Right hindlimb (tissue), 1 donor: ENCODE measurements around the gene NDST1.

ENCODE experiments used
- DNase-seq: peaks from one replicate; pipeline ENCODE4 v3.0.0-alpha.2; 2018

Gene NDST1

DNA sequence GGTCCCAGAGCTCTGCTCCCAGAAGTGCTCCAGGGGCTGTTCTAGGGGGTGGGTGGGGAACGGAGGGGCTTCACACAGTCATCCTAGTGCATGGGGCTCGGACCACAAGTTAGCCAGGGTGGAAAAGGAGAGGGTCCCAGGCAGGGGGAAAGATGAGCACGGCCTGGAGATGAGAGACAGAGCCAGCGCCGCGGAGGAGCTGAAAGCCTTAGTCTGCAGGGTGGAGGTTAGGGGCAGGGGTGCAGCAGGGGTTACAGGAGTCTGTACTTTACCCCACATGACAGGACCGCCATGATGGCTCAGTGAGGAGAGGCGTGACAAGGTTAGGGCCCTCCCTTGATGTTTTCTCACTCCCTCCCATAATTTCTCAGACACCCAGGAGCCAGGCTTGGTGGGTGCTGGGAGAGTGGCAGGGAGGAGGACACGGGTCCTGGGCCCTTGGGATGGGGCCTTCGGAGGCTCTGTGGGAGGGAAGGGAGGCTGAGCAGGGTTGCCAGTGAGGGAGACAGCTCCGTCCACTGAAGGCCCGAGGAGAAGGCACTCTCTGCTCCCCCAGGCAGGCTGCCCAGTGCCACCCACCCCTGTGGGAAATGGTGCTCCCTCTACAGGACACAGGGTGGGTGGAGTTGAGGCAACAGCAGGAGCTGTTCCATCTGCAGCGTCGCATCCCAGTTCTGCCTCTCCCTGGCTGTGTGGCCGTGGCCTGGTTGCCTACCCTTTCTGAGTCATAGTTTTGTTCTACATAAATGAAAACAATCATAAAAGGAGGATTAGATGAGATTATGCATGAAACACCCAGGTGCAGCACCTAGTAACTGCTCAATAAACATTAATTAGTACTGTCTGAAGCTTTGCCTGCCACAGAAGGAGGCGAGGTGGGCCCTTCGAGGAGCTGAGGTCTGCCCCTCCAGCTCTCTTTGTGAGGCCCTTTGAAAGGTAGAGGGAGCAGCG lies 66.2 kb downstream of the NDST1 start:
- no peak for DNase-seq

GRCh38 chr5:150574818-150575547 lies 67.1 kb downstream of the NDST1 start:
- DNase-seq: peak; percentile 83

DNA sequence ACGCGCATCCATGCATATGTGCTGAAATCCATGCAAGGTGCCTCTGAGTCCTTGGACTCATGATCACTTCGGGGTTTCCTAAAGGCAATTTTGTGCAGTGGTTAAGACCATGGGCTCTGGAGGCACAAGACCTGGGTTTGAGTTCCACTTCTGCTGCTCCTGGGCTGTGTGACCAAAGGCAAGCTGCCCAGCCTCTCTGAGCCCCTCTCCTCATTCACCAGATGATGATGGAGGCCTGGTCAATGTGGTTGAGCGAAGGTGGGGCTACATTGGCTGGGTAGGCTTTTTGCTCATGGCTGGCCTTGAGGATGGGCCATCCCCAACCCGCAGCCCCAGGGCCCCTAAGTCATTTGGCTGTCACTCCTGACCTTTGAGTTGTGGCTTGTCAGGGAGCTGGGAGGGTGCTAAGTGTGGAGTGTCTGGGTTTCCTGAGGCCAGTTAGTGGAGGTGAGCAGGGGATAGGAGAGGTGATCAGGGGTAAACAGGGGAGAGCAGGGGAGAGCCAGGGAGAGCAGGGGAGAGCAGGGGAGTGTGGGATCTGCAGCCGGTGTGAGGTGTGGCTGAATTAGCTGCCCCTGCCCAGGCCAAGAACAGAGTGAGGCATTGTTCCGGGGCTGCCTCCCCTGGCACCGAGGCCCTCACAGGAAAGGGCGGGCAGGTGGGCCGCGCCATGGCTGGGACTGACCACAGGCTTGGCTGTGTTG lies 68.0 kb downstream of the NDST1 start:
- no peak for DNase-seq

DNA sequence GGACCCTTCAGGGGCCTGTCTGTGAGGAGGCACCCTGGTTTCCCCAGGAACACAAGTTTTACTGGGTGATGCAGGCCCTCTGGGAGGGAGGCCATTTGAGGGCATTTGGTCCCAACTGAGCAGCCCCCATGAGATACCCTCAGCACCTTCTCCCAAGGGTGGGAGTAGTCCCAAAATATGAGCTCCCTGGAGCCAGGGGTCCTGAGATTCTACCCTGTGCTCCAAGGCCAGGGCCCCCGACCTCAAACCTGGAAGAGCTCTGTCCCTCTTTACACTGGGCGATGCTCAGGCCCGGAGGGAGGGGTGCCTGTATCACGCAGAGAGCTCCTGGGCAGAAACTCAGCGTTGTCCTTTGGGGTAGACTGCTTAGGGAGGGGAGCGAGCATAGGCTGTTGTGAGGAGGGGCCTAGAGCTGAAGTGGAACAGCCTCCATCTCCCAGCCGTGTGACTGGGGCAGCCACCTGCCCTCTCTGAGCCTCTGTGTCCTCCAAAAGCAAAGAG lies 68.6 kb downstream of the NDST1 start:
- no peak for DNase-seq

DNA sequence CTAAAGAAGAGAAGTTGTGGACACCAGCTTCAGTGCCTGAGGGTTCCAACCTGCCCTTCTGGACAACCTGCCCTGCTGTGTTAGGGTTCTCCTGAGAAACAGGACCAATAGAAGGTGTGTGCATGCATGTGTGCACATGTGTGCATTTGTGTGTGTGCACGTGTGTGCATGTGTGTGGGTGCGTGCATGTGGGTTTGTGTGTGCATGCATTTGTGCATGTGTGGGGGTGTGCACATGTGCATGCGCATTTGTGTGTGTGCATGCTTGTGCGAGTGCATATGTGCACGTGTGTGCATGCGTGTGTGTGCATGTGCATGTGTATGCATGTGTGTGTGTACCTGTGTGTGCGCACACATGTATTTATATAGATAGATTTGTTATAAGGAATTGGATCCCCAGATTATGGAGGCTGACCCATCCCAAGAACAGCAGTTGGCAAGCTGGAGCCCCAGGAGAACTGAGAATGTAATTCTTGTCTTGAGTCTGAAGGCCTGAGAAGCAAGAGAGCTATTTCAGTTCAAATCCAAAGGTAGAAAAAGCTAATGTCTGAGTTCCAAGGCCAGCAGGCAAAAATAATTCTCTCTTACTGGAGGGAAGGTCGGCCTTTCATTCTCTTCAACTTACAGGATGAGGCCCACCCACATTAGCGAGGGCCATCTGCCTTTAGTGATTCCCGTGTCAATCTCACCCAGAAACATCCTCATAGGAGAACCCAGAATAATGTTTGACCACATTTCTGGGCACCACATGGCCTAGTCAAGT lies 69.6 kb downstream of the NDST1 start:
- no peak for DNase-seq

DNA sequence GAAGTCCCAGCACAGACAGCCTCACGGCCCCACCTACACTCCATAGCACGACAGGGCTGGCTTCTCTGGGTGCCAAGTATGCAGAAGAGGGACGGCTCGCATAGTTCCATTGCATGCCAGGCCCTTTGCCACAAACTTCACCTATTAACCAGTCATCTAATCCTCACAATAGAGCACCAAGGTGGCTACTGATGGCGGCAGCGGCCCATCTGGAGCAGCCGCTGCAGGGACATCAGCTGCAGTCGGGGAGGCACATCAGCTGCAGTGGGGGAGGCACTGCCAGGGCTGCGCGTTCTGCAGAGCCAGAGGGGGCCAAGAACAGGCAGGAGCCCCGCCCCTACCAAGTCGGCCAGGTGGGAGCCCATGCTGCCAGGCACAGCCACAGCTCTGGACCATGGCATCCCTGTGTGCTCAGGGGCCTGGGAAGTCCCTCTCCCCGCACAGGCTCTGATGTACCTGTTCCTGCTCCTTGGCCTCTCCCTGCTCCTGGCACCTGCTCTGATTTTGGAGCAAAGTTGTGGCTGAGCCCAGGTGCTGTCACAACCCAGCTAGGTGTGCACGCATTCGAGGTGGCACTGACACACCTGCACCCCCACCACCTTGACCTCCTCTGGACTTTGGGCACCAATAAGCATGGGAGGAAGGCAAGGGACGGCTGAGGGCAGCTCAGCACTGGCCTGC lies 71.0 kb downstream of the NDST1 start:
- no peak for DNase-seq

GRCh38 chr5:150579462-150580400 lies 71.8 kb downstream of the NDST1 start:
- DNase-seq: no peak

DNA sequence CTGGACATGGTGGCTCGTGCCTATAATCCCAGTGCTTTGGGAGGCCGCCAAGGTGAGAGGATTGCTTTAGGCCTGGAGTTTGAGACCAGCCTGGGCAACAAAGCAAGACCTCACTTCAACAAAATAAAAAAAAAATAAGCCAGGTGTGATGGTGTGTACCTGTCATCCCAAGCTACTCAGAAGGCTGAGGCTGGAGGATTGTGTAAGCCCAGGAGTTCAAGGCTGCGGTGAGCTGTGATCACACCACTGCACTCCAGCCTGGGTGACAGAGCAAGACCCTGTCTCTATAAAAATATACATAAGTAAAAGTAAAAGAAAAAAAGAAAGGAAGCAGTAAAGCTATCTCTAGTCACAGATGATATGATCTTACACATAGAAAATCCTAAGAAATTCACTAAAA lies 73.0 kb downstream of the NDST1 start:
- no peak for DNase-seq

- peak; percentile 90 for DNase-seq
Measured at GRCh38 chr5:150582241-150583109, 74.5 kb downstream of the NDST1 start.

- no peak for DNase-seq
Measured at GRCh38 chr5:150583541-150584225, 75.8 kb downstream of the NDST1 start.

GRCh38 chr5:150584556-150585335 lies 76.8 kb downstream of the NDST1 start:
- DNase-seq: no peak

DNA sequence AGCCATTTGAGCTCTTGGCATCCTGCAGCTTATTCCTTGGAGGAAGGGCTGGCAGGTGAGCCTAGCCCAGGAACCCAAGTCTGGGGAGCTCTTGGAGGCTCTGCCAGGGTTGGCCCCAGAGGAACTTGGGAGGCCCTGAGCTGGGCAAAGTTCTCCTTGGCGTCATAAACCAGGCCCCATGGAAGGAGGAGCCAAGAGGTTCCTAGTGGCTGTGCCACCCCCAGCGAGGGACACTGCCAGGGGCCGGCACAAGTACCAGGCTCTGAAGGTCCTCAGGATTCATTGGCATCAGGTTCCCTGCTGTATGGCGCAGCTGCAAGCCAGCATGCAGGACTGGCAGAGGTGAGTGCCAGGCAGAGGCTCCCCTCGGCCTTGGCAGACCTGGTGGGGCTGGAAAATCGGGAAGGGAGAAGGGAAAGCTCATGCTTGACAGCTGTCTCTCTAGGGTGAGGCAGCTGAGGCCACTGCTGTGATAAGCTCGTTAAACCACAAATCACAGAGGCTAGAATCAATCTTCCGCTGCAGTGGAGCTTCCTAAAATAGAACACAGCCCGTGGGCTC lies 77.9 kb downstream of the NDST1 start:
- DNase-seq: no peak

- no peak for DNase-seq
Measured at GRCh38 chr5:150587016-150587415, 79.1 kb downstream of the NDST1 start.

GRCh38 chr5:150587856-150588595 lies 80.1 kb downstream of the NDST1 start:
- DNase-seq: no peak

DNA sequence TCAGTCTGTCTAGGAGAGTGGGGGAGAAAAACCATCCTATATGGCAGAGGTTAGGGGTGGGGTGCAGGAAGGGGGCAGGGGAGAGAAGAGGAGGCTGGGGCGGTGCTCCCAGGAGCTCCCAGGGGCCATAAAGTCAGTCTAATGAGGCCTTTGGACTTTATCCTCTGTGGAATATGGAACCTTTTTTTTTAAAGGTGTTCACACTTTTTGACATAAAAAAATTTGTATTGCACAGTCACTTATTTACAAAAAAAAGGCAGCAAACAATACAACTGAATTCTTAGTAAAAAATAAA lies 80.6 kb downstream of the NDST1 start:
- DNase-seq: no peak

- peak; percentile 96 for DNase-seq
Measured at GRCh38 chr5:150589862-150590601, 82.1 kb downstream of the NDST1 start.
